Medulla oblongata (tissue), 1 donor: ENCODE results near the gene TFPT.
"Not testable (repeated sequence)": the region's sequence is repeated elsewhere in the genome, so short reads cannot be mapped to it uniquely, and the experiment has no call there.

Experiments
- DNase-seq: peaks from one replicate; pipeline ENCODE4 v3.0.0-alpha.2; 2015; ENCODE audit errors: extremely low spot score

Gene TFPT

GRCh38 chr19:54124393-54124792, 8.9 kb upstream of the TFPT start:
- DNase-seq = no peak

GRCh38 chr19:54123682-54124081, 8.2 kb upstream of the TFPT start:
- DNase-seq = no peak

GRCh38 chr19:54121259-54121658, 5.8 kb upstream of the TFPT start:
- no peak for DNase-seq

- DNase-seq = peak; percentile 57
Observed at GRCh38 chr19:54114340-54115108, 933 bp downstream of the TFPT start.

- no peak for DNase-seq
Observed at GRCh38 chr19:54109651-54110050, 5.8 kb downstream of the TFPT start.

- no peak for DNase-seq
Observed at GRCh38 chr19:54108496-54108895, 7.0 kb downstream of the TFPT start.

GRCh38 chr19:54107876-54108490, 7.5 kb downstream of the TFPT start:
- no peak for DNase-seq

- DNase-seq = no peak
Observed at GRCh38 chr19:54106716-54107115, 8.7 kb downstream of the TFPT start.

GRCh38 chr19:54105796-54106195, 9.7 kb downstream of the TFPT start:
- DNase-seq = no peak

GRCh38 chr19:54104998-54105715, 10.3 kb downstream of the TFPT start:
- no peak for DNase-seq

GRCh38 chr19:54102421-54103169, 12.9 kb downstream of the TFPT start, which contains the start of gene NDUFA3:
NDUFA3 (plus strand) TSS chr19:54102855; CDS start chr19:54102879, 24 bp downstream.
- DNase-seq = peak; percentile 99

- peak; percentile 49 for DNase-seq
Observed at GRCh38 chr19:54100561-54100960, 14.9 kb downstream of the TFPT start, which contains the start of gene OSCAR. OSCAR (minus strand) TSS chr19:54100803; CDS start chr19:54100792, 11 bp downstream.

GRCh38 chr19:54099903-54100255, 15.6 kb downstream of the TFPT start:
- not testable (repeated sequence) for DNase-seq

GRCh38 chr19:54099190-54099902, 16.1 kb downstream of the TFPT start:
- DNase-seq = no peak

GRCh38 chr19:54096617-54097106, 18.8 kb downstream of the TFPT start:
- DNase-seq = no peak

- not testable (repeated sequence) for DNase-seq
Observed at GRCh38 chr19:54095859-54096616, 19.4 kb downstream of the TFPT start.

- DNase-seq = no peak
Observed at GRCh38 chr19:54095136-54095858, 20.2 kb downstream of the TFPT start.

GRCh38 chr19:54094426-54095000, 20.9 kb downstream of the TFPT start:
- DNase-seq = no peak

- no peak for DNase-seq
Observed at GRCh38 chr19:54084410-54084809, 31.0 kb downstream of the TFPT start.
